ENCODE measurements around the gene RAP1GAP2.

- TF ChIP-seq CTCF (IDR thresholded peaks at IDR 0.05) (no peak), POLR2AphosphoS5 (IDR thresholded peaks at IDR 0.05; ENCODE audit: insufficient read depth in 1 of 2, low read depth in 1 of 2) (no peak), POLR2A (IDR thresholded peaks at IDR 0.05) (no peak)
Measured at GRCh38 chr17:2749784-2750181, 46.5 kb upstream of the RAP1GAP2 start.
